NCI-H146 treated with DMSO at 0.1 percent for 48 hours (cell line): Measurements from ENCODE around the gene ADAP2.
A peak's percentile ranks its signal among the peaks of the same experiment; 100 is the strongest.
"Not testable (repeated sequence)": the region's sequence is repeated elsewhere in the genome, so short reads cannot be mapped to it uniquely, and the experiment has no call there.

Experiments
- DNase-seq: peaks from one replicate; lab custom pipeline; 2025; ENCODE audit not compliant: unreplicated experiment; lab: John Stamatoyannopoulos, UW

ADAP2 gene

GRCh38 chr17:30929861-30930260 is 8.1 kb downstream of the ADAP2 start:
- DNase-seq = not testable (repeated sequence)

- DNase-seq = no peak
These were observed 8.8 kb downstream of the ADAP2 start for GRCh38 chr17:30930495-30930894.

- DNase-seq = not testable (repeated sequence)
These were observed 9.8 kb downstream of the ADAP2 start for GRCh38 chr17:30931582-30931981.

- DNase-seq = no peak
These were observed 12.2 kb downstream of the ADAP2 start for GRCh38 chr17:30933966-30934365.

GRCh38 chr17:30939051-30939689 is 17.4 kb downstream of the ADAP2 start:
- no peak for DNase-seq

GRCh38 chr17:30942308-30943079 is 20.7 kb downstream of the ADAP2 start:
- DNase-seq = no peak

GRCh38 chr17:30947796-30948195 is 26.1 kb downstream of the ADAP2 start:
- no peak for DNase-seq

- DNase-seq = no peak
These were observed 28.4 kb downstream of the ADAP2 start for GRCh38 chr17:30950189-30950588.

GRCh38 chr17:30950669-30951399 is 29.1 kb downstream of the ADAP2 start:
- peak; percentile 75 for DNase-seq

GRCh38 chr17:30952638-30953393 is 31.1 kb downstream of the ADAP2 start:
- DNase-seq = no peak

- no peak for DNase-seq
These were observed 32.5 kb downstream of the ADAP2 start for GRCh38 chr17:30954046-30954830.

- DNase-seq = no peak
These were observed 35.1 kb downstream of the ADAP2 start for GRCh38 chr17:30956764-30957374.

GRCh38 chr17:30957741-30958140 is 36.0 kb downstream of the ADAP2 start:
- DNase-seq = peak; percentile 34

- no peak for DNase-seq
These were observed 36.4 kb downstream of the ADAP2 start for GRCh38 chr17:30958187-30958586.

GRCh38 chr17:30961209-30962188 is 39.8 kb downstream of the ADAP2 start:
- DNase-seq = no peak

GRCh38 chr17:30964312-30964711 is 42.6 kb downstream of the ADAP2 start:
- not testable (repeated sequence) for DNase-seq

- no peak for DNase-seq
These were observed 43.1 kb downstream of the ADAP2 start for GRCh38 chr17:30964876-30965275.

- no peak for DNase-seq
These were observed 43.9 kb downstream of the ADAP2 start for GRCh38 chr17:30965686-30966085.

GRCh38 chr17:30967911-30968310 is 46.2 kb downstream of the ADAP2 start:
- DNase-seq = not testable (repeated sequence)
